ENCODE measurements around the gene SYNGR3.

- TF ChIP-seq CTCF (IDR thresholded peaks at IDR 0.05 in 8 of 11, conservative IDR thresholded peaks at IDR 0.05 in 3 of 11) = peak in 6 of 11 experiments; percentile 15 to 54 (median 39)
- TF ChIP-seq POLR2AphosphoS5 (IDR thresholded peaks at IDR 0.05) = no peak
- TF ChIP-seq POLR2A (IDR thresholded peaks at IDR 0.05) = no peak
These were observed 26.7 kb downstream of the SYNGR3 start for GRCh38 chr16:2016407-2016922.

All from spleen (tissue), 7 donors.